ENCODE data around the gene L3MBTL2. TPM values are rescaled to one million over a fixed set of nuclear protein-coding genes. Genes with fewer than 3 reads are reported as not detected.

The L3MBTL2 gene
- total RNA-seq, 1 experiment from 2014 or later = 24.7 TPM

DNA sequence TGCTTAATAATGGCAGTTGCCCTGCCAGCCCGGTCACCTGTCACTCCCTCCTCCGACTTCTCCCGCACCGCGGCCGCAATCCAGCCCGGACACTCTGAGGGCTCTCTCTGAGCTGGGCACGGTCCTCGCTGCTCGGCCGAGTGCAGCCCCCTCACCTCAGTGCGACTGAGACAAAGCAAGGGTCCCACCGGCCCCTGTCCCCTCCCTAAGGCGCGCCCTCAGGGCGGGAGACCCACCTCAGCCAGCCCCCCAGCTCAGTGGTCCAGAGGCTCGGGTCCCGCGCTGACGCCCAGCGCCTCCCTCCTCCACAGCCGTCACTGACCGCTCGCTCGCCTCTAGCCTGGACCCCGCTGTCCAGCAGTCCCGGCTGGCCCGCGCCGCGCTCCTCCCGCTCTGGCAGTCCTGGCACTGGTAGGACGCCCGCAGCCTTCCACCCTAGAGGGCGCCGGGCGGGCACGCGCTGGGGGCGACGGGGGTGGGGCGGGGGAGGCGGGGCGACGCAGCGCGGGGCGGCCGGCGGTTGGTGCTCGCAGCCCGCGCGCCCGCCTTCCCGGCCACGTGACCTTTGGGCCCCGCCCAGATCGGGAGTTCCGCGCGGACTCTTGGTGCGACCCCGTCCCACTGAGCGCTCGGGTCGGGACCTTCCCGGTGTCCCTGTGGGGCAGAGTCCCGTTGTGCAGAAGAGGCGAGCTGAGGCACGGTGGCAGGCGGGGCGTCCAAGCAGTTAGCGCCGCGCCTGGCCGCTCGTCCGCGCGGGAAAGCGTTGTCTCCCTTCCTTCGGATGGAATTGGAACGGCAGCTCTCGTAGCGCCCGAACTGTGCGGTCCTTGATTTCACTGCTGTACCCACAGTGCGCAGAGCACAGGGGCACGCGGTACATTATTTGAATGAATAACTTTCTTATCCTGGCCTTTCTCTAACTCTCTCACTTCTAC, 7.8 kb upstream of the L3MBTL2 start:
- H3K9me2 ChIP-seq (ENCODE audit: insufficient read depth) = no peaks in the 10 kb centered on the region
- RAD21 ChIA-PET (ENCODE audit: low non-redundant PET in 1 of 2, low total read pairs in 2 of 2, uncharacterized antibody in 2 of 2, unreplicated experiment in 2 of 2) = interaction anchor here (1.2 to 1.4 kb wide), 2 partner anchors 275 kb away, joined by 3 to 7 read pairs; no protein-coding TSS in a partner anchor
- TF ChIP-seq MAX (IDR thresholded peaks at IDR 0.05) (peak; percentile 63), POLR2A (IDR thresholded peaks at IDR 0.05; ENCODE audit: borderline replicate concordance, extremely low read depth, insufficient read depth, insufficient read length) (no peak), ZFX (IDR thresholded peaks at IDR 0.05) (no peak), ZBTB33 (IDR thresholded peaks at IDR 0.05; ENCODE audit: extremely low read depth, insufficient replicate concordance, low read length) (no peak), YY1 (IDR thresholded peaks at IDR 0.05; ENCODE audit: extremely low read depth, insufficient replicate concordance, low read depth, low read length) (peak; percentile 3), CBX3 (IDR thresholded peaks at IDR 0.05; ENCODE audit: low read depth) (no peak), EGR1 (IDR thresholded peaks at IDR 0.05; ENCODE audit: low read depth) (no peak), POLR2AphosphoS5 (IDR thresholded peaks at IDR 0.05; ENCODE audit: low read depth, low read length) (peak; percentile 17; the same call in 1 of the 2 replicates), EZH2phosphoT487 (IDR thresholded peaks at IDR 0.05; ENCODE audit: borderline replicate concordance) (no peak), FOSL1 (IDR thresholded peaks at IDR 0.05; ENCODE audit: low read depth) (no peak), JUND (IDR thresholded peaks at IDR 0.05) (no peak), ZNF274 (IDR thresholded peaks at IDR 0.05; ENCODE audit: low read depth, low read length) (no peak), SIN3A (IDR thresholded peaks at IDR 0.05; ENCODE audit: low read depth) (no peak), RAD21 (IDR thresholded peaks at IDR 0.05; ENCODE audit: low read depth) (no peak)
- TF ChIP-seq, protein P1, sequence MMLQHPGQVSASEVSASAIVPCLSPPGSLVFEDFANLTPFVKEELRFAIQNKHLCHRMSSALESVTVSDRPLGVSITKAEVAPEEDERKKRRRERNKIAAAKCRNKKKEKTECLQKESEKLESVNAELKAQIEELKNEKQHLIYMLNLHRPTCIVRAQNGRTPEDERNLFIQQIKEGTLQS (IDR thresholded peaks at IDR 0.05) = no peak
- TF ChIP-seq, protein P2, sequence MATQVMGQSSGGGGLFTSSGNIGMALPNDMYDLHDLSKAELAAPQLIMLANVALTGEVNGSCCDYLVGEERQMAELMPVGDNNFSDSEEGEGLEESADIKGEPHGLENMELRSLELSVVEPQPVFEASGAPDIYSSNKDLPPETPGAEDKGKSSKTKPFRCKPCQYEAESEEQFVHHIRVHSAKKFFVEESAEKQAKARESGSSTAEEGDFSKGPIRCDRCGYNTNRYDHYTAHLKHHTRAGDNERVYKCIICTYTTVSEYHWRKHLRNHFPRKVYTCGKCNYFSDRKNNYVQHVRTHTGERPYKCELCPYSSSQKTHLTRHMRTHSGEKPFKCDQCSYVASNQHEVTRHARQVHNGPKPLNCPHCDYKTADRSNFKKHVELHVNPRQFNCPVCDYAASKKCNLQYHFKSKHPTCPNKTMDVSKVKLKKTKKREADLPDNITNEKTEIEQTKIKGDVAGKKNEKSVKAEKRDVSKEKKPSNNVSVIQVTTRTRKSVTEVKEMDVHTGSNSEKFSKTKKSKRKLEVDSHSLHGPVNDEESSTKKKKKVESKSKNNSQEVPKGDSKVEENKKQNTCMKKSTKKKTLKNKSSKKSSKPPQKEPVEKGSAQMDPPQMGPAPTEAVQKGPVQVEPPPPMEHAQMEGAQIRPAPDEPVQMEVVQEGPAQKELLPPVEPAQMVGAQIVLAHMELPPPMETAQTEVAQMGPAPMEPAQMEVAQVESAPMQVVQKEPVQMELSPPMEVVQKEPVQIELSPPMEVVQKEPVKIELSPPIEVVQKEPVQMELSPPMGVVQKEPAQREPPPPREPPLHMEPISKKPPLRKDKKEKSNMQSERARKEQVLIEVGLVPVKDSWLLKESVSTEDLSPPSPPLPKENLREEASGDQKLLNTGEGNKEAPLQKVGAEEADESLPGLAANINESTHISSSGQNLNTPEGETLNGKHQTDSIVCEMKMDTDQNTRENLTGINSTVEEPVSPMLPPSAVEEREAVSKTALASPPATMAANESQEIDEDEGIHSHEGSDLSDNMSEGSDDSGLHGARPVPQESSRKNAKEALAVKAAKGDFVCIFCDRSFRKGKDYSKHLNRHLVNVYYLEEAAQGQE (IDR thresholded peaks at IDR 0.05; ENCODE audit: low read depth) = no peak
- TF ChIP-seq, protein P3, sequence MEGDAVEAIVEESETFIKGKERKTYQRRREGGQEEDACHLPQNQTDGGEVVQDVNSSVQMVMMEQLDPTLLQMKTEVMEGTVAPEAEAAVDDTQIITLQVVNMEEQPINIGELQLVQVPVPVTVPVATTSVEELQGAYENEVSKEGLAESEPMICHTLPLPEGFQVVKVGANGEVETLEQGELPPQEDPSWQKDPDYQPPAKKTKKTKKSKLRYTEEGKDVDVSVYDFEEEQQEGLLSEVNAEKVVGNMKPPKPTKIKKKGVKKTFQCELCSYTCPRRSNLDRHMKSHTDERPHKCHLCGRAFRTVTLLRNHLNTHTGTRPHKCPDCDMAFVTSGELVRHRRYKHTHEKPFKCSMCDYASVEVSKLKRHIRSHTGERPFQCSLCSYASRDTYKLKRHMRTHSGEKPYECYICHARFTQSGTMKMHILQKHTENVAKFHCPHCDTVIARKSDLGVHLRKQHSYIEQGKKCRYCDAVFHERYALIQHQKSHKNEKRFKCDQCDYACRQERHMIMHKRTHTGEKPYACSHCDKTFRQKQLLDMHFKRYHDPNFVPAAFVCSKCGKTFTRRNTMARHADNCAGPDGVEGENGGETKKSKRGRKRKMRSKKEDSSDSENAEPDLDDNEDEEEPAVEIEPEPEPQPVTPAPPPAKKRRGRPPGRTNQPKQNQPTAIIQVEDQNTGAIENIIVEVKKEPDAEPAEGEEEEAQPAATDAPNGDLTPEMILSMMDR (IDR thresholded peaks at IDR 0.05 in 2 of 3, conservative IDR thresholded peaks at IDR 0.05 in 1 of 3; ENCODE audit: borderline replicate concordance in 1 of 3, insufficient read depth in 1 of 3, low read depth in 2 of 3, low read length in 2 of 3) = no peak

More for the DNA sequence above, 7.8 kb upstream of the L3MBTL2 start:
- Histone ChIP-seq H3K27ac (ENCODE audit: low read depth, low read length) (peak overlapping the region; percentile 19; the same call in 1 of the 2 replicates), H4K20me1 (ENCODE audit: insufficient read depth) (no peaks in the 10 kb centered on the region), H3K4me1 (ENCODE audit: control insufficient read depth in 1 of 2, insufficient read depth in 2 of 2, low read length in 2 of 2) (peaks cover 4 to 23% of the 10 kb centered on the region in 2 experiments), H3K27me3 (ENCODE audit: insufficient read depth, low read length) (no peaks in the 10 kb centered on the region), H3K4me2 (ENCODE audit: low read length) (peak overlapping the region; percentile 93), H3K9me3 (ENCODE audit: control insufficient read depth in 1 of 2, insufficient read depth in 1 of 2, low read depth in 1 of 2, low read length in 2 of 2) (no peaks in the 10 kb centered on the region), H3K9ac (ENCODE audit: low read length) (peak overlapping the region; percentile 52), H3K79me2 (ENCODE audit: insufficient read depth, low read length) (no peaks in the 10 kb centered on the region), H3K4me3 (replicated peaks in 1 of 2; ENCODE audit: low read depth in 1 of 2, low read length in 2 of 2) (peak overlapping the region; percentile 60), H2AFZ (ENCODE audit: low read depth, low read length, poor library complexity, severe bottlenecking) (peak overlapping the region; percentile 97), H3K36me3 (ENCODE audit: control insufficient read depth in 1 of 2, insufficient read depth in 2 of 2, low read length in 2 of 2) (no peaks in the 10 kb centered on the region)
- ATAC-seq (peak; percentile 87), DNase-seq (ENCODE audit: low read depth, low spot score) (no peak)
- ChIA-PET CTCF (interaction anchor here (0.5 to 1.2 kb wide), 2 partner anchors 9 to 275 kb away, joined by 3 to 4 read pairs; no protein-coding TSS in a partner anchor), POLR2A (interaction anchor here (1.2 kb wide), 1 partner anchor 184 kb away, joined by 4 read pairs; the partner anchor contains the start of gene TEF)
- BruUV-seq (replicated peaks) = no TSS peak
- intact Hi-C loops (cut with micrococcal nuclease) = no loop called here

All from HCT116 (cell line).